Measurements from ENCODE around the gene ZNF142. TPM values are rescaled to one million over a fixed set of nuclear protein-coding genes. Genes with fewer than 3 reads are reported as not detected.

ZNF142 gene
- total RNA-seq, 1 donor from 2014 or later: 79.7 TPM

- Histone ChIP-seq H3K36me3 (peaks cover 0 to 3% of the 10 kb centered on the region in 2 donors), H3K4me3 (no peak overlapping the region), H3K9me3 (no peaks in the 10 kb centered on the region), H3K27me3 (no peaks in the 10 kb centered on the region), H3K27ac (no peak overlapping the region), H3K4me1 (no peaks in the 10 kb centered on the region)
- intact Hi-C loops (cut with DNase I): no loop called here
- TF ChIP-seq CTCF (IDR thresholded peaks at IDR 0.05): no peak
- no peak for DNase-seq (ENCODE audit: low spot score in 2 of 2)
Measured at GRCh38 chr2:218623366-218623705, 36.1 kb downstream of the ZNF142 start.

- Histone ChIP-seq H3K27ac (no peak overlapping the region), H3K36me3 (peaks cover 0 to 3% of the 10 kb centered on the region in 2 donors), H3K4me3 (no peak overlapping the region), H3K4me1 (no peaks in the 10 kb centered on the region), H3K9me3 (no peaks in the 10 kb centered on the region), H3K27me3 (no peaks in the 10 kb centered on the region)
- TF ChIP-seq CTCF (IDR thresholded peaks at IDR 0.05): no peak
- DNase-seq (ENCODE audit: low spot score in 2 of 2): no peak
- intact Hi-C loops (cut with DNase I): no loop called here
Measured at GRCh38 chr2:218622606-218623365, 36.6 kb downstream of the ZNF142 start.

- H3K27me3 ChIP-seq: no peaks in the 10 kb centered on the region
- H3K36me3 ChIP-seq: peaks cover 0 to 3% of the 10 kb centered on the region in 2 donors
- H3K4me3 ChIP-seq: no peak overlapping the region
- DNase-seq (ENCODE audit: low spot score in 2 of 2): no peak
- H3K27ac ChIP-seq: no peak overlapping the region
- TF ChIP-seq CTCF (IDR thresholded peaks at IDR 0.05): no peak
- H3K4me1 ChIP-seq: no peaks in the 10 kb centered on the region
- H3K9me3 ChIP-seq: no peaks in the 10 kb centered on the region
- intact Hi-C loops (cut with DNase I): no loop called here
Measured at GRCh38 chr2:218621007-218621406, 38.4 kb downstream of the ZNF142 start.

- Histone ChIP-seq H3K36me3 (no peaks in the 10 kb centered on the region), H3K9me3 (no peaks in the 10 kb centered on the region), H3K27ac (no peak overlapping the region), H3K27me3 (no peaks in the 10 kb centered on the region), H3K4me3 (no peak overlapping the region), H3K4me1 (no peaks in the 10 kb centered on the region)
- no peak for TF ChIP-seq CTCF (IDR thresholded peaks at IDR 0.05)
- intact Hi-C loops (cut with DNase I): no loop called here
- no peak for DNase-seq (ENCODE audit: low spot score in 2 of 2)
Measured at GRCh38 chr2:218618102-218618860, 41.1 kb downstream of the ZNF142 start.

- no peak for DNase-seq (ENCODE audit: low spot score in 2 of 2)
- H3K4me1 ChIP-seq: no peaks in the 10 kb centered on the region
- no peaks in the 10 kb centered on the region for H3K36me3 ChIP-seq
- no peak overlapping the region for H3K4me3 ChIP-seq
- H3K27ac ChIP-seq: no peak overlapping the region
- H3K27me3 ChIP-seq: no peaks in the 10 kb centered on the region
- intact Hi-C loops (cut with DNase I): no loop called here
- TF ChIP-seq CTCF (IDR thresholded peaks at IDR 0.05): no peak
- H3K9me3 ChIP-seq: no peaks in the 10 kb centered on the region
Measured at GRCh38 chr2:218615868-218616315, 43.5 kb downstream of the ZNF142 start.
